ENCODE data around the gene TMEFF2. TPM values are rescaled to one million over a fixed set of nuclear protein-coding genes. Genes with fewer than 3 reads are reported as not detected.

TMEFF2 gene
- total and polyA plus RNA-seq, 12 donors: 0.16 to 2.7 (median 0.58) TPM; not detected in 2

- Histone ChIP-seq H3K27me3 (no peaks in the 10 kb centered on the region), H3K4me3 (no peak overlapping the region), H3K27ac (no peak overlapping the region), H3K36me3 (replicated peaks in 1 of 2) (no peaks in the 10 kb centered on the region), H3K9me3 (replicated peaks in 1 of 3) (no peaks in the 10 kb centered on the region), H3K4me1 (replicated peaks in 1 of 2) (no peaks in the 10 kb centered on the region)
- no peak for DNase-seq
- 94 to 100% (median 95%) methylated on average over 1 of the region's 1 CpG for WGBS, 4 donors
- intact Hi-C loops (cut with DNase I): no loop called here
- TF ChIP-seq, protein P1, sequence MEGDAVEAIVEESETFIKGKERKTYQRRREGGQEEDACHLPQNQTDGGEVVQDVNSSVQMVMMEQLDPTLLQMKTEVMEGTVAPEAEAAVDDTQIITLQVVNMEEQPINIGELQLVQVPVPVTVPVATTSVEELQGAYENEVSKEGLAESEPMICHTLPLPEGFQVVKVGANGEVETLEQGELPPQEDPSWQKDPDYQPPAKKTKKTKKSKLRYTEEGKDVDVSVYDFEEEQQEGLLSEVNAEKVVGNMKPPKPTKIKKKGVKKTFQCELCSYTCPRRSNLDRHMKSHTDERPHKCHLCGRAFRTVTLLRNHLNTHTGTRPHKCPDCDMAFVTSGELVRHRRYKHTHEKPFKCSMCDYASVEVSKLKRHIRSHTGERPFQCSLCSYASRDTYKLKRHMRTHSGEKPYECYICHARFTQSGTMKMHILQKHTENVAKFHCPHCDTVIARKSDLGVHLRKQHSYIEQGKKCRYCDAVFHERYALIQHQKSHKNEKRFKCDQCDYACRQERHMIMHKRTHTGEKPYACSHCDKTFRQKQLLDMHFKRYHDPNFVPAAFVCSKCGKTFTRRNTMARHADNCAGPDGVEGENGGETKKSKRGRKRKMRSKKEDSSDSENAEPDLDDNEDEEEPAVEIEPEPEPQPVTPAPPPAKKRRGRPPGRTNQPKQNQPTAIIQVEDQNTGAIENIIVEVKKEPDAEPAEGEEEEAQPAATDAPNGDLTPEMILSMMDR (IDR thresholded peaks at IDR 0.05): no peak
- TF ChIP-seq POLR2A (IDR thresholded peaks at IDR 0.05): no peak
These were observed 293.7 kb downstream of the TMEFF2 start for GRCh38 chr2:191901031-191901430.

DNA sequence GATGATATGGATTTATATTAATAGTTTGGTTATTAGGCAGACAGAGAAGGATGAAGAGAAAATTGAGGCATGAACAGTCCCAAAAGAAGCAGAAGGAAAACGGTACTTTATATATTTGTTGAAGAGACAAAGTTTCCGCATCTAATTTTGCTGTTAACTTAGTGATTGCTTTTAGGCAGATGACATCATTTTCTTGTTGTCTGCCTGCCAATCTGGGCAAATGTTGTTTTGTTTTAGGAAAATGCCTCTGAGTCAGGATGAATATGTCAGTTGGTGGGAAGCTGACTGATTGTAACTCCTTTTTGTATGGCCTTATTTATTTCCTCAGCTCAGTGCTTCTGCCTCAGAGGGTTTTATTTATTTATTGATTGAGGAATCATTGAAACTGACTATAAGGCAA, 295.3 kb downstream of the TMEFF2 start:
- H3K4me1 ChIP-seq (replicated peaks in 1 of 2): peaks cover 0 to 1% of the 10 kb centered on the region in 2 donors
- no peak for TF ChIP-seq POLR2A (IDR thresholded peaks at IDR 0.05)
- TF ChIP-seq, protein P1 (IDR thresholded peaks at IDR 0.05): no peak
- H3K36me3 ChIP-seq (replicated peaks in 1 of 2): no peaks in the 10 kb centered on the region
- no peaks in the 10 kb centered on the region for H3K27me3 ChIP-seq
- intact Hi-C loops (cut with DNase I): no loop called here
- no peak overlapping the region for H3K27ac ChIP-seq
- DNase-seq: peak in 3 of 7 donors; percentile 21 to 36 (median 31)
- H3K9me3 ChIP-seq (replicated peaks in 1 of 3): no peaks in the 10 kb centered on the region
- 45 to 66% (median 56%) methylated on average over 2 of the region's 2 CpGs for WGBS, 4 donors
- H3K4me3 ChIP-seq: no peak overlapping the region
